ENCODE results near the gene LRRN1.
"Not testable (repeated sequence)": the region's sequence is repeated elsewhere in the genome, so short reads cannot be mapped to it uniquely, and the experiment has no call there.

The LRRN1 gene

DNA sequence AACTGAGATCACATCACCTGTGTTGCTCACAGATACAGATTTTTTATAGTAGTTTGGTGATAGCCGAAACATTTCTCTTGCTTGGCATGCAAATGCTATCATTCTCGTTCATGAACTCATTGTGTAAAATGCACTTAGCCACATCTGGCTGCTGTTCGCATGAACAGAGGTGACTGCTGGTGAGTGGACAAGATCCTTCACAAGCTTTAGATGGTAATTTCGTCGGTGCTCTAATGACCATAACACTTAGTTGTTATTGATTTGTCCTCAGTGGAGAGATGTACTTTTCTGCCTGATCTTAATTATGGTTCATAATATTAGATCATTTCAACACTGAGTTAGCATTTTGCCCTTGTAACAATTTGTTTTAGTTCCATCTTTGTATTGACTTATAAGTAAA is 13.8 kb downstream of the LRRN1 start:
- DNase-seq (ENCODE audit: low read depth): no peak

DNA sequence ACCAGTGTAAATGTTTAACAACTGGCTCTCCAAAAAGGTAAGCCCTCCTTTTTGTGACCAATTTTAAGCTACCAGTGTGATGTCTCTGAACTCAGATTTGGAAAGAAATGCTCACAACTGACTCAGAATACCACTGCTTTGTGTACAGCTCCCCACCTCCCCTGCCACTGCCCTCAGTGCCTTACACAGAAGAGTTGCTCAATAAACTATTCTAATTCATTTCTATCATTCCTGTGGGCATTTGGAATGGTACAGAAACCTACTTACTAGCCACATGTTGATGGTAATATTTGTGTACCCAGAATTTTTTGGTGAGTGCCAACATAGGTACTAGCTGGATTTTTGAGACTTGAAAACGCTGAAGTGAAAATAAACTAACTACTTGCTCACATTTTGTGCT is 16.0 kb downstream of the LRRN1 start:
- DNase-seq (ENCODE audit: low read depth): no peak

DNA sequence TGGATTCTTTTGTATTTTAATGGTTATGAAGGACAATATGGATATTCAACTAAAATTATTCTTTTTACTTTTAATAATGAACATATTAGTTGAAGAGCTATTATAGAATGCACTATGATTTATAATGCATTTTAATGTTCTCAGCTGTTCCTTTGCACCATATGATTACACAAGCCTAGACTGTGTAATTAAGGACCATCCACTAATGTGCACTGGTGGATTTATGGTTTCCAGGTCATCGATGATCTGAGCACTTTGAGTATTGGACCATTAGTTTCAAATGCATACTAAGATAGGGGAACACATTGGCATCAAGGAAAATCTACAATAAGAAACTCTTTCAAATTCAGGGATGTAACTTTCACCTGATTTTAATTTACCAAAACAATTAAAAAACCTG is 16.8 kb downstream of the LRRN1 start:
- no peak for DNase-seq (ENCODE audit: low read depth)

DNA sequence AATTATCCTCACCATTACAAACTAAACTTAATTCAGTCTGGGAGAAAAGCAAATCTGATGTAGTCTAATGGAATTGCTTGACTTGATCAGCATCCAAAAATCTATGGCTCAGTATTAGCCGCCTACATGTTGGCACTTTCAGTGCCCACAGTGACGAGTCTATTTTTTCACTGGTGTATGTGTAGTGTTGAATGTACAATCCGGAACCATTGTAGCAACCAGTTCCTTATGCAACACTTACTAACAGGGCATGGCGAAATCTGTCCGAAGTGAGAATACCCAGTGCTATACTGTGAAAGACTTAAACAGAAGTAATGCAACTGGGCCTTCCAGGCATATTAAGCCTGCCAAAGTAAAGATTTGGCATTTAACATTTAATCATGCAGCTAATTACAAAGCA is 18.6 kb downstream of the LRRN1 start:
- no peak for DNase-seq (ENCODE audit: low read depth)

DNA sequence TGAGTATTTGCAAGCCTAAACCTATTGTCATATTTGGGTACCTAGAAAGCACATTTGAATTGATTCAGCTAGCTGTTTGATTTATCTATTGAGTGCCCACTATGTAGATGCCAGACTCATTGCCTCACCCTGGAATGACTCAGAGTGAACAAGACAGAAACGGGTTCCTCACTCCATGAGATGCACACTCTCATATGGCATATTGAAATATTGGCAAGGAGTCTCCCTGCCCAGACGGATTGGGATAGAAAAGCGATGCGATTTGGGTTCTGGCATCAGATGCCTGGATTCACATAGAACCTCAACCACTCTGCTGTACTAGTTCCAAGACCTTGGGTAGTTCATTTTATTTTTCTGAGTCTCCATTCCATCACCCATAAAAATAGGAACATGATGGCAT is 22.5 kb downstream of the LRRN1 start:
- DNase-seq (ENCODE audit: low read depth): no peak

DNA sequence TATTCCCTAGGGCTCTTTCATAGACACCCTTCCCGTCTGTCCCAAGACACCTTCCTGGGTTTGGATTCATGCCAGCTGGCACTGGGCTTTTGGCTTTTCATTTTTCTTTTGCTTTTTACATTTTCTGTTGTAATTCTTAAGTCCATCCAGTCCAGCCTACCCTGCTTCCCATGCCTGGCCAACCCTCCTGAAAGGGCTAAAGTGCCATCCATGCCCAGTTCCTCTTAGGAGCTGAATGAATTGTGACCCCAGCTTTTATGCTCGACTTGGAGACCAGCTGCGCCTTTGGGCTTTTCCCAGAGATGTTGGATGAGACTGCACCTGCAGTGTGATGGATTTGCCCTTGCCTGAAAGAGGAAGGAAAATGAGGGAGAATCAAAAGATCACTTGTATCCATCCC is 25.8 kb downstream of the LRRN1 start:
- no peak for DNase-seq (ENCODE audit: low read depth)

DNA sequence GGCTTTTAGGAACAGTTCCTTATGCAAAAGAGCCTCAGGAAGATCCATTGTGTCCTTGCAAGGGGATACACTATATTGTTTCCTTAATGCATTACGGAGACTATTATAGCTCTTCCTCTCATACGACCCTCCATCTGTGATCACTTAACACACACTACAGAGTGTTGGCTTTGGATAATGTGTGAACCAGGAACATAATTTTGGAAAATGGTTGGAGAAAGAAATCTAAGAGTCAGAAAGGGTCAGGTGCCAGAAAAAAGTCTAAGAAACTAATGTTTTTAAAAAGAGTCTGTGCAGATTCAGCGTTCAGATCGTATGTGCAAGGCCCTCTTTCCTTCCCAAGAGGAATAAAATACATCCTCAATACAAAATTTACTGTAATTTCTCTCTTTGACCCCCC is 27.3 kb downstream of the LRRN1 start:
- DNase-seq (ENCODE audit: low read depth): no peak

DNA sequence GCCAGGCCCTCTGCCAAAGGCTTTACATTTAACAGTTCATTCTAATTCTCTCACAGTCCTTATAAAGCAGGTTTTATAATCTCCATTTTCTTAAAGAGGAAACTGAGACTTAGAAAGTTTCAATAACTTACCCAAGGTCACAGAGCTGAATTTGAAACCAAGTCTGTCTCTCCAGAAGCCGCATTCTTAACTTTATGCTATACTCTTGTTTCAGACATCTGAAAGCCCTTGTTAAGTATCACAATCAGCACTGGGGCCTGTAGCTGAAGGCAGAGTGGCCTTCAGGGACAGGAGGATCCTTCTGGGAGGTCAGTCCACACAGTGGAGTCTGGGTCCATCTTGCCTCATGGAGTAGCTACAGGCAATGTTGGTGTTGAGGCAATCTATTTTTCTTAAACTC is 27.9 kb downstream of the LRRN1 start:
- DNase-seq (ENCODE audit: low read depth): no peak

DNA sequence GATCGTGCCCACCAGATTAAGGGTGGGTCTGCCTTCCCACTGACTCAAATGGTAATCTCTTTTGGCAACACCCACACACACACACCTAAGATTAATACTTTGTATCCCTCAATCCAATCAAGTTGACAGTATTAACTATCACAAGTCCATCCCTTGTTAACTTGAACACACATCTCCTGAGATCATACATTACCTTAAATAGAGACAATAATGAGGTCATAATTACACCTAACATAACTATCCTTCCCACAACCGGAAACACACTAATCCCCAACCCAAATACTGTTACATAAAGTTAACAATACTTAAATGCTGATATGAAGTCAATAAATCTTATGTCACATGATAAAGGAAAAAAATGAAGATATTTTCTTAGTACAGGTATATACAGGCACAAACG is 29.2 kb downstream of the LRRN1 start:
- not testable (repeated sequence) for DNase-seq (ENCODE audit: low read depth)

DNA sequence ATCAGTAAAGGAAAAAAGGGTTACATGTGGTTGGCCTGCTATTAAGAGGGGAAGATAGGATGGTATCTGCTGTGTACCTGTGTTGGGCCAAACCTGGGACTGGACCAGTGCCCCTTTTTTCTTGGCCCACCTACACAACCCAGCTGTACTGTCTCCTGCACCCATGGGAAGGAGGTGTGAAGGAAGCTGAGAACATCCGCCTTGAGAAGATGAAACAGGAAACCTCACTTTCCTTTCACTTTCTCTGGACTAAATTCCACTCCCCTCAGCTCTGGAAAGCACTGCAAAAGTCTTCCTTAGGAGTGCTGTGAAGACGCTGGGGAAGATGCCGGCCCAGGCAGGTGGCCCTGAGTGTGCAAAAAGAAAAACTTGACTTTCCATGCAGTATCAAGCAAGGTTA is 37.6 kb downstream of the LRRN1 start:
- DNase-seq (ENCODE audit: low read depth): no peak

DNA sequence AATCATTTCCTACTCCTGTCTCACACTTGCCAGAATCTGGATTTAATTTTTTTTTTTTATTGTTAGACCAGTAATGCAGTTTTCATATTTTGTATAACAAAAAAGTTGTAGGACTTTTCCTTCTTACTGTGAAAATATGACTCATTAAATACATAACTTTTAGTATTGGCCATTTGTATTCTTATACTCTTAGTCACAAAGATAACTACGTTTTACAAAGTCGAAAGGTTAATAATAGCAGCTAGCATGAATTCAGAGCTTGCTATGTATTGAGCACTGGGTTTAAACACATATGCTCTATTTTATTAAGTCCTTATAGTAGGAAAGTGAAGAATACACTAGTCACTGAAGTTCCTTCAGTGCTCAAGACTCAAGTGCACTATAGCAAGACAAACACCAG is 43.1 kb downstream of the LRRN1 start:
- DNase-seq (ENCODE audit: low read depth): no peak

DNA sequence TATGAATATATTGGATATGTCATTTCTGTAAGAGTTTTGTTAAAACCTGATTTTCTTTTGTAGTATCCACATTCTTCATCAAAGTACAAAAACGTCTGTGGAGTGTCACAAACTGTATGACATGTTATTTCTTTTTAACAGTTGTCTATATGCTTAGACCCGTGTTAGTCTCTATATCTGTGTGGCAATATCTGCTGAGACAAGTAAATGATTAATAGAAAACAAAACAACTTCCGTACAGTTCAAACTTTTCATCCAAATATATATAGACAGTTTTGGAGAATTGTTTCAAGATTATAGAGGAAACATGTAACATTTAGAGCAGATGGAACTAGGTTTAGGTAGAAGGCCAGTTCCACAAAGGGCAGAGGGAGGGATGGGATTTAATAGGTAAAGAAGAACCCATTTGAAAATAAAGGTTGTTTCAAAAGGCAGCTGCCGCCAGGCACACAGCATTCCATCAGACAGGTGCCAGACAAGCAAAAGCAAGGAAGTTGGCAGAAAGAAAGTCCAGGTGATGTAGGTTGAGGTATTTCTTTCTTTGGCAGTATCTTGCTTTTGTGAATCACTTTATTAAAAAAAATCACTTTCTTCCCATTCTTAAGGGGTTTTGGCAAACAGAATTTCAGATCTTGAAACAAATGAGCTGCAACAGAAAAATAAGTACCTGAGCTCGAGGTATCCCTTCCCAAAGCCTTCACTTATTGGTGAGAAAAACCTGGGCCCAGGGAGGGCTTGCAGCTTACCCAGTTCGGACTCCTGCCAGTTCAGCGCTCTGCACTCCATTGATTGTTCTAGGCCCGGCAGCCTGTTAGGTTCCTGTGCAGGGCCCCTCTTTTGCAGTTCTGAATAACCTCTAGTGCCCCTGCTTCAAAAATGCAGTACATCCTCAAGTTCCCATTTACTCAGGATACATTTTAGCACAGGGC is 49.0 kb downstream of the LRRN1 start:
- DNase-seq (ENCODE audit: low read depth): no peak

DNA sequence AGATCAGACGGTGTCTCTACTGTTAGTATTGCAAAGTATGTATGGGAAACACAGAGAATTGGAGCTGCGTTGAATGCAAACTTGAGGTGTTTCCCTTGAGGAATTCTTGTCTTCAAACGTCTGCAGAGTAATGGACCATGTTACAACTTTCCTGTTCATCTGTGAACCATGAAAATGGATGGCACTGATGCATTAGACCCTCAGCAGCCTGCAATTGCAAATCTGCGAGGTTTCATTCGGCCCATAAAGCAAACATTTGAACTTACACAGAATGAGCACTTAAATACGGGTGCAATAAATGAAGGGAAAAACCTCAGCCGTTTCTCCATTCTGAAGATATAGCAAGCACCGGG is 49.7 kb downstream of the LRRN1 start:
- no peak for DNase-seq (ENCODE audit: low read depth)

DNA sequence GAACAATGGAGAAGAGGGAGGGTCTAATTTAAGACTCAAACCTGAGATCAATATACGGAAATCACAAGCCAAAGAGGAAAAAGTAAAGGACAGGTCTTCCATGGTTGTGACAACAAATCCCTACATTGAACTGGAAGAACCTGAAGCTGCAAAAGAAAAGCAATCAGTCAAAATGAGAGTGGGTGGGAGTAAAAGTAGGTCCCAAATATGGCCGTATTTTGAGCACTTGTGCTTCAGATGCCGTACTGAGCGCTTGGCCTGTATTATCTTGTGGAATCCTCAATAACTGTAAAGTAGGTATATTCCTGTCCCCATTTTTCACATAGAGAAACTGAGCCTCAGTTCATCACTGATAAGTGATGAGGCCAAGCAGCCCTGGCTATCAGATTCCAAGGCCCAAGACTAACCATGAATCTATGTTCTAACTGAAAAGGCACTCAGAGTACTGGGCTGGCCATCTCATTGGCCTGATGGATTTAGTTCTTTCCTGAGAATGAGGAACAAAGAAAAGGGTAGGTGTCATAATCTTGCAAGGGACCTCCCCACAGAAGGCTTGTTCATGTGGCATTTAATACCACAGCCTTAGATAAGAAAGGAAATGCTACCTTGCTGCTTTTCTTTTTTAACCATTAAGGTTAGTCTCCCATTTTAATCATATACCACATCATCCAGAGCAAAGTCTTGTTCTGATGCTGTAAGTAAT is 52.5 kb downstream of the LRRN1 start:
- no peak for DNase-seq (ENCODE audit: low read depth)

DNA sequence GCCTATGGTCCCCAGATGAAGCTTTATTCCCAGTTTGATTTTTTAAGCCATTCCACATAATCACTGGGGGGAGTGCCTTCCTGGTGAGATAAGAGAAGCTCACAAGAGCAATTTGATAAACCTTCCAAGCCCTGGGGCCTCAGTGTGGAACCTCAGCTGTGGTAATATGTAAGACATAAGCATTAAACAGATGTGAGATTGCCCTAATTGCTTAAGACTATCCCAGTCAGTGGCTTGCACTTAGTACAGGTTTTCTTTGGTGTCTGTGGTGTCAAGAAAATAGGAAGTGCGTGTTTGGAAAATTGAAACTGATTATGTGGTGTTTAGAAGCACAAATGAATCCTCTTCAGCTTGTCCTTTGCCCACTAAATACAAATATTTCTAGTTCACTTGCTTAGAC is 54.3 kb downstream of the LRRN1 start:
- no peak for DNase-seq (ENCODE audit: low read depth)

DNA sequence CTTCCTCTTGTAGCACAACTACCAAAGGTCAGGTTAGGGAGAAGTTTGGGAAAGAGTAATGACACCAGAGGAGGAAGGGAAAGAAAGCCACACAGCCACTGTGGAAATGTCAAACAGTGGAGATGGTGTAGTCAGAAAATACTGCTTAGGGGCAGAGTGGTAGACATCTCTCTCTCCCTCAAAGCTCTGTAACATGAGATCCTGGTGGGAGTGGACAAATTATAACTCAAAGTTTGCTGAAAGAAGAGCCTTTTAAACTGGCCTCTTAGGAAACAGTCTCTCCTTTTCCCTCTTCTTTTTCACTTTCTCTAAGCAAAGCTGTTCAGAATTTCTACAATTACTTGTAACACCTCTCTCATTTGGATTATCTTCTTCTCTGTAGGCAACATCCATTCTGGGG is 55.8 kb downstream of the LRRN1 start:
- no peak for DNase-seq (ENCODE audit: low read depth)

DNA sequence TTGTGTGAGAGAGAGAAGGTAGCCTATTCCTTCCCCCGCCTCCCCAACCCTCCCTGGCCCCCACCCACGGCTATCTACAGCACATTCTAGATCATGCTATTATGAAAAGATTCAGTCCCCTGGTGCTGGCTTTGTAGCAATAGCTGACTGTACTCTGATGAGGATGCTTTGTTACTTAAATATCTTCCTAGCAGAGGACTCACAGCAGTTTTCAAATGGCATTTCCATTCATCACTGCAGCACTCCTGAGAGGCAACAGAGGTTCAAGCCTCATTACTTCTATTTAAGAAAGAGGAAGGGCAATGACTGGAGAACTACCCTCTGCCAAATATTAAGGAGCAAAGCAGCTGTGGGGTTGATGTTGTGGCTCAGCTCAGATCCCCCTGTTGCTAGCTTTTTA is 61.0 kb downstream of the LRRN1 start:
- no peak for DNase-seq (ENCODE audit: low read depth)

DNA sequence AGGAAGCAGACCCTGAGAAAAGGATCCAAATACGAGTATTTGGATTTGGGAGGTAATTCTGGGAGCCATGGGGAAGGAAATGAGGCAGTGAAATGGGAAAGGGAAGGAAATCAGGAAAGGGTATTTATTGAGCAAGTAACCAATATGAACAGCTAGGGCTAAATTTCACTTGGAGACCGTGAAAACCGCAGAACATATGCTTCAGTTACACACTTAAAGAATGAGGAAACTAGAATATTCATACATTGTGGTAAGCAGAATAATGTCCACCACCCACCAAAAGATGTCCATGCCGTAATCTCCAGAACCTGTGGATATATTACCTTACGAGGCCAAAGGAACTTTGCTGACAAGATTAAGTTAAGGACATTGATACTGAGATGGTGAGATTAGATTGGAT is 63.3 kb downstream of the LRRN1 start:
- no peak for DNase-seq (ENCODE audit: low read depth)

DNA sequence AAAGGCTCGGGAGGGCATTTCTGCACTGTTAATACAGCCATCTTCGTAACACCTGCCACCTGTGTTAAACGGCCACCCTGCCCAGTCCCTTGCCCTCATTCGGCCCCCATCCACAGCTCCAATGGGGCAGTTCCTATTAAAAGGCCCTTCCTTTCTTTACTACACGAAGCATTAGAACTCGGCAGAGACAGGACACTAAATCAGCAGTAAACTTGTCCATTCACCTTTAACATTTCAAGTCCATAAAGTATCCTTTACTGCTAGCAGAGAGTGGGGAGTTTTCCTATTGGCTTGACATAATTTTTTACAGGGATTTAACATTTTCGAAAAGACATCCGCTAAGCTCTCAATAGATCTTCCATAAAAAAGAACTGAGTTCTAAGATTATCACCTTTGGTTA is 76.3 kb downstream of the LRRN1 start:
- no peak for DNase-seq (ENCODE audit: low read depth)

DNA sequence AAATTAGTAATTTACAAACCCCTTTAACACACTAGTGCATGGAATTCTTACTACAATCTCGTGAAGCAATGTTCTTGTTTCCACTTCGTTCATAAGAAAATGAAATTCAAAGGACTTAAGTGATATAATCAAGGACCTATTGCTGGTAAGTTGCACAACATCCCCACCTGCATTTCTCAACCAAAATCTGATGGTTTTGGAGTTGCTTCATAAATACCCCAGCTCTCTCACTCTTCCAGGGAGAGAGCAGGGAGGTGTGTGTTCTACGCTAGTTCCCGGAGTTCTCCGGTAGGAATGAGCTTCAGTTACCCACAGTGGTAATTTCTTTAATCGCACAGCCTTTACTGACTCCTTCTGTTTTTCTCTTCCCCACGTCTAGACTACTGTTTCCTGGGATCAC is 81.8 kb downstream of the LRRN1 start:
- DNase-seq (ENCODE audit: low read depth): no peak

DNA sequence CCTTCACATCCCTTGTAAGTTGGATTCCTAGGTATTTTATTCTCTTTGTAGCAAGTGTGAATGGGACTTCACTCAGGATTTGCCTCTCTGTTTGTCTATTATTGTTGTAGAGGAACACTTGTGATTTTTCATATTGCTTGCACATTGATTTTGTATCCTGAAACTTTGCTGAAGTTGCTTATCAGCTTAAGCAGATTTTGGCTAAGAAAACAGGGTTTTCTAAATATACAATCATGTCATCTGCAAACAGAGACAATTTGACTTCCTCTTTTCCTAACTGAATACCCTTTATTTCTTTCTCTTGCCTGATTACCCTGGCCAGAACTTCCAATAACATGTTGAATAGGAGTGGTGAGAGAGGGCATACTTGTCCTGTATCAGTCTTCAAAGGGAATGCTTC is 88.1 kb downstream of the LRRN1 start:
- not testable (repeated sequence) for DNase-seq (ENCODE audit: low read depth)

DNA sequence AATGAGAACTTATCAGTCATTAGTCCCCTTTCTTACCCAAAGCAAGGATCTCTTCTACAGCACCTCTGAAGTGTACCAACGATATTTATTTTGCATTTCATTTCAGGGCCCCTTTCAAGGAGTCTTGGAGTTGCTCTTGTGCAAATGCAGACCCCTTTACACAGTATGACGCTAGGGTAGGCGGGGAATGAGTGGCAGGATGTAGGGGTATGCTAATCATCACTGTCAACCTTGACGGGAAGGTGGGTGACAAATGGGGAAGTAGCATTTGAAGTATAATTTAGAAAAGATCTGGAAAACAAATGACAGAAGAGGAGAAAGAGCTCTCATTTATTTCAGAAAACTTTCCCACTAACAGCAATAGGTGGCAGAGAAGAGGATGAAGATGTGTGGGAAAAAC is 94.4 kb downstream of the LRRN1 start:
- no peak for DNase-seq (ENCODE audit: low read depth)
